ENCODE results near the gene MKNK1. TPM values are rescaled to one million over a fixed set of nuclear protein-coding genes. Genes with fewer than 3 reads are reported as not detected.

MKNK1 gene
- total and polyA plus RNA-seq, 2 of the 8 experiments (the other 6 are each of a cell fraction or from before 2014, with no cell fraction given), result 13.9 to 21.5 TPM

- Histone ChIP-seq H3K79me1 (ENCODE audit: low read depth, low read length) (no peaks in the 10 kb centered on the region), H3K9me3 (ENCODE audit: insufficient read depth in 2 of 2, low read depth in 1 of 2, low read length in 1 of 2) (no peaks in the 10 kb centered on the region), H3K4me3 (ENCODE audit: extremely low read depth in 1 of 4, insufficient read depth in 2 of 4, low read depth in 3 of 4, low read length in 4 of 4) (no peak overlapping the region), H2BK20ac (ENCODE audit: low read length) (no peak overlapping the region), H3K4me1 (replicated peaks in 1 of 4; ENCODE audit: control insufficient read depth in 3 of 4, insufficient read depth in 4 of 4, low read length in 3 of 4) (peaks cover 0 to 5% (median 3%) of the 10 kb centered on the region in 4 experiments; a peak in 6 of 7 replicates), H4K20me1 (replicated peaks in 1 of 2; ENCODE audit: control insufficient read depth in 1 of 2, insufficient read depth in 2 of 2, low read length in 2 of 2) (peaks cover 2 to 3% of the 10 kb centered on the region in 2 experiments), H3K27me3 (replicated peaks in 1 of 4; ENCODE audit: control insufficient read depth in 3 of 4, extremely low read depth in 1 of 4, insufficient read depth in 3 of 4, low read length in 3 of 4) (peaks cover 27 to 82% (median 67%) of the 10 kb centered on the region in 4 experiments), H3K23me2 (ENCODE audit: low read depth, low read length) (peaks cover 7% of the 10 kb centered on the region; the same call in 1 of the 2 replicates), H4K91ac (replicated peaks; ENCODE audit: insufficient read length, low read length) (no peak overlapping the region), H3K36me3 (ENCODE audit: control insufficient read depth in 2 of 4, insufficient read depth in 4 of 4, low read length in 3 of 4) (no peaks in the 10 kb centered on the region), H2AK5ac (ENCODE audit: low read depth, low read length) (no peak overlapping the region), H3K79me2 (ENCODE audit: control insufficient read depth in 1 of 2, insufficient read depth in 2 of 2, low read length in 2 of 2) (no peaks in the 10 kb centered on the region), H2BK12ac (ENCODE audit: low read depth, low read length) (no peak overlapping the region), H4K8ac (ENCODE audit: extremely low read depth, insufficient read depth, low read length) (no peak overlapping the region; the same call in 1 of the 2 replicates), H3K23ac (ENCODE audit: insufficient read length) (no peak overlapping the region), H3K27ac (ENCODE audit: low read depth, low read length) (no peak overlapping the region), H3K9ac (replicated peaks in 1 of 4; ENCODE audit: extremely low read depth in 1 of 4, low read depth in 3 of 4, low read length in 3 of 4) (no peak overlapping the region), H3K14ac (ENCODE audit: insufficient read length) (no peak overlapping the region), H2BK120ac (replicated peaks; ENCODE audit: low read depth, low read length) (no peak overlapping the region), H2BK15ac (ENCODE audit: low read length) (no peak overlapping the region), H3K56ac (replicated peaks; ENCODE audit: insufficient read length, low read depth, low read length) (no peak overlapping the region), H2BK5ac (ENCODE audit: low read depth, low read length) (no peak overlapping the region), H2AFZ (ENCODE audit: low read length) (no peak overlapping the region), H4K5ac (ENCODE audit: insufficient read length, low read depth, low read length) (no peak overlapping the region), H3K4ac (replicated peaks; ENCODE audit: insufficient read length, low read depth, low read length) (no peak overlapping the region), H3K18ac (ENCODE audit: extremely low read depth, low read length) (no peak overlapping the region), H3K4me2 (ENCODE audit: insufficient read depth in 1 of 2, low read depth in 2 of 2, low read length in 2 of 2) (no peak overlapping the region; a peak in 1 of 4 replicates)
- CTCF ChIA-PET (ENCODE audit: partially characterized antibody), result interaction anchor here (0.9 to 25.0 kb wide), 12 partner anchors 12 to 118 kb away, joined by 3 to 1068 read pairs (median 8); partner anchors contain the start of genes DMBX1, KNCN and MKNK1
- DNase-seq (ENCODE audit: low read depth in 1 of 2, low spot score in 2 of 2), result no peak
- FAIRE-seq, result no peak
- POLR2A ChIA-PET (ENCODE audit: partially characterized antibody), result interaction anchor here (0.9 kb wide), 1 partner anchor 85 kb away, joined by 3 read pairs; no protein-coding TSS in a partner anchor
- 75% methylated on average over 2 of the region's 3 CpGs; no CpG with 5 or more reads in 1 of the 2 experiments for WGBS, 2 experiments (ENCODE audit: extremely low coverage in 1 of 2, insufficient coverage in 1 of 2, insufficient read length in 1 of 2, insufficient replicate concordance in 2 of 2, low coverage in 1 of 2, low lambda C conversion rate in 2 of 2, missing lambda C conversion rate in 1 of 2)
- no peak for TF ChIP-seq SIX5 (IDR thresholded peaks at IDR 0.05; ENCODE audit: low read depth, low read length)
- peak; percentile 12 for TF ChIP-seq EZH2 (IDR thresholded peaks at IDR 0.05; ENCODE audit: low read depth, low read length, severe bottlenecking)
Observed at GRCh38 chr1:46532095-46532494, 72.0 kb downstream of the MKNK1 start.

All from H1 (cell line).